BJ (cell line): ENCODE data around the gene COL3A1. TPM values are rescaled to one million over a fixed set of nuclear protein-coding genes. Genes with fewer than 3 reads are reported as not detected.

Experiments used
- CTCF ChIA-PET: fragments of 350-600 bp; formaldehyde crosslinking; extraction: SDS; loops from one replicate; lab custom pipeline; 2021; ENCODE audit warnings: antibody characterized with exemption, inconsistent platforms; lab: Yijun Ruan, JAX
- POLR2A ChIA-PET: fragments of 300-600 bp; sonication (Branson Sonifier 250); formaldehyde crosslinking; extraction: SDS; loops from one replicate; lab custom pipeline; 2021; ENCODE audit warnings: antibody characterized with exemption; lab: Charles Lee
- DNase-seq: peaks from one replicate; pipeline ENCODE4 v3.0.0-alpha.2; 2011; ENCODE audit warnings: low read depth
- H3K27me3 ChIP-seq: 2 replicates; pipeline ENCODE4 v1.6.0; 2011; ENCODE audit warnings: low read length; ENCODE audit not compliant: control insufficient read depth, insufficient read depth
- H3K36me3 ChIP-seq: 2 replicates; pipeline ENCODE4 v1.5.1; 2011; ENCODE audit warnings: low read length; ENCODE audit not compliant: control insufficient read depth, insufficient read depth
- H3K4me3 ChIP-seq: 2 replicates; pipeline ENCODE4 v1.5.1; 2011; ENCODE audit warnings: low read depth, mild to moderate bottlenecking, control low read depth, low read length
- CTCF ChIP-seq: IDR thresholded peaks from 2 replicates; pipeline ENCODE4 v1.5.1; 2011; ENCODE audit warnings: low read depth, mild to moderate bottlenecking, control low read depth, inconsistent platforms, low read length, moderate library complexity; ENCODE audit not compliant: insufficient read depth
- polyA plus RNA-seq: library from polyadenylated mRNA; depleted of rRNA; stranded (reverse); fragments of >200 nt; gene quantifications from 2 replicates; pipeline ENCODE4 v1.2.3, GENCODE V29; 2011

The COL3A1 gene
- polyA plus RNA-seq, 1 experiment, result 1,450 TPM

- DNase-seq, result peak; percentile 69
Observed at GRCh38 chr2:188984680-188985079, 10.5 kb downstream of the COL3A1 start.

GRCh38 chr2:188986839-188987238 lies 12.7 kb downstream of the COL3A1 start:
- ChIA-PET CTCF (interaction anchor here (1.0 kb wide), 1 partner anchor 459 kb away, joined by 5 read pairs; no protein-coding TSS in a partner anchor), POLR2A (no interaction called here)
- no peak for TF ChIP-seq CTCF
- Histone ChIP-seq H3K27me3 (no peaks in the 10 kb centered on the region), H3K36me3 (peaks cover 8% of the 10 kb centered on the region), H3K4me3 (no peak overlapping the region)
- no peak for DNase-seq

More at GRCh38 chr2:188984680-188985079, 10.5 kb downstream of the COL3A1 start:
- CTCF ChIA-PET, result interaction anchor here (0.9 to 3.4 kb wide), 8 partner anchors 11 to 459 kb away, joined by 3 to 51 read pairs (median 3); partner anchors contain the start of gene COL3A1
- peaks cover 4% of the 10 kb centered on the region; the same call in 1 of the 2 replicates for H3K36me3 ChIP-seq
- H3K27me3 ChIP-seq, result no peaks in the 10 kb centered on the region
- POLR2A ChIA-PET, result interaction anchor here (0.9 kb wide), 1 partner anchor 37 kb away, joined by 4 read pairs; no protein-coding TSS in a partner anchor
- H3K4me3 ChIP-seq, result no peak overlapping the region
- no peak for TF ChIP-seq CTCF

GRCh38 chr2:188993247-188993646 lies 19.1 kb downstream of the COL3A1 start:
- ChIA-PET CTCF (no interaction called here), POLR2A (interaction anchor here (0.6 kb wide), 1 partner anchor 16 kb away, joined by 3 read pairs; no protein-coding TSS in a partner anchor)
- TF ChIP-seq CTCF, result no peak
- no peaks in the 10 kb centered on the region for H3K27me3 ChIP-seq
- H3K36me3 ChIP-seq, result peaks cover 22% of the 10 kb centered on the region
- DNase-seq, result no peak
- no peak overlapping the region for H3K4me3 ChIP-seq

- H3K36me3 ChIP-seq, result peaks cover 28% of the 10 kb centered on the region
- no peak for DNase-seq
- ChIA-PET CTCF (interaction anchor here (1.0 kb wide), 2 partner anchors 8 to 28 kb away, joined by 3 to 4 read pairs; no protein-coding TSS in a partner anchor), POLR2A (no interaction called here)
- H3K4me3 ChIP-seq, result no peak overlapping the region
- no peak for TF ChIP-seq CTCF
- no peaks in the 10 kb centered on the region for H3K27me3 ChIP-seq
Observed at GRCh38 chr2:188997263-188997662, 23.1 kb downstream of the COL3A1 start.

- Histone ChIP-seq H3K27me3 (no peaks in the 10 kb centered on the region), H3K36me3 (peaks cover 29% of the 10 kb centered on the region), H3K4me3 (no peak overlapping the region)
- POLR2A ChIA-PET, result no interaction called here
- TF ChIP-seq CTCF, result no peak
- CTCF ChIA-PET, result no interaction called here
- DNase-seq, result no peak
Observed at GRCh38 chr2:189000221-189000620, 26.0 kb downstream of the COL3A1 start.
